A673 (cell line): ENCODE results near the gene PEX11G. TPM values are rescaled to one million over a fixed set of nuclear protein-coding genes. Genes with fewer than 3 reads are reported as not detected.

Source experiments
- BruUV-seq: library from RNA; stranded (reverse); fragments of 400-500 nt; replicated peaks from 2 replicates; lab custom pipeline; 2021; lab: Mats Ljungman, UMichigan
- CTCF ChIA-PET: fragments of 300-600 bp; sonication (Branson Sonifier 250); formaldehyde crosslinking; loops from one replicate; lab custom pipeline; 2022; ENCODE audit warnings: antibody characterized with exemption; lab: Charles Lee
- POLR2A ChIA-PET: fragments of 300-600 bp; sonication (Branson Sonifier 250); formaldehyde crosslinking; loops from one replicate; lab custom pipeline; 2022; ENCODE audit warnings: antibody characterized with exemption; ENCODE audit not compliant: low non-redundant PET; lab: Charles Lee
- DNase-seq: peaks from one replicate; pipeline ENCODE4 v3.0.0-alpha.2; 2015; ENCODE audit warnings: low spot score
- H3K27ac ChIP-seq: fragments of 200-600 bp; sonication (generic); 2 replicates; pipeline ENCODE4 v1.5.1; 2016; ENCODE audit warnings: mixed run types, low read depth, mild to moderate bottlenecking, mixed read lengths, antibody characterized with exemption, low read length; ENCODE audit not compliant: poor library complexity, severe bottlenecking
- H3K27me3 ChIP-seq: fragments of 200-600 bp; sonication (generic); replicated peaks from 2 replicates; pipeline ENCODE4 v1.6.1; 2017; ENCODE audit warnings: mixed run types, low read depth, mild to moderate bottlenecking, mixed read lengths, antibody characterized with exemption, low read length; ENCODE audit not compliant: insufficient read depth, poor library complexity
- H3K36me3 ChIP-seq: fragments of 200-600 bp; sonication (generic); 2 replicates; pipeline ENCODE4 v1.6.1; 2016; ENCODE audit warnings: mixed run types, mild to moderate bottlenecking, mixed read lengths, antibody characterized with exemption, low read length; ENCODE audit not compliant: insufficient read depth, poor library complexity, severe bottlenecking
- H3K4me1 ChIP-seq: fragments of 200-600 bp; sonication (generic); 2 replicates; pipeline ENCODE4 v1.6.1; 2017; ENCODE audit warnings: mixed run types, mild to moderate bottlenecking, mixed read lengths, antibody characterized with exemption, low read length; ENCODE audit not compliant: insufficient read depth, poor library complexity, severe bottlenecking
- H3K4me3 ChIP-seq: fragments of 200-600 bp; sonication (generic); 2 replicates; pipeline ENCODE4 v1.5.1; 2016; ENCODE audit warnings: low read depth, mixed run types, mild to moderate bottlenecking, mixed read lengths, low read length; ENCODE audit not compliant: poor library complexity, severe bottlenecking
- H3K9me3 ChIP-seq: fragments of 200-600 bp; sonication (generic); 2 replicates; pipeline ENCODE4 v1.6.1; 2016; ENCODE audit warnings: mixed run types, low read depth, mild to moderate bottlenecking, mixed read lengths, antibody characterized with exemption, low read length; ENCODE audit not compliant: poor library complexity, severe bottlenecking
- CTCF ChIP-seq: fragments of 300-800, 200-600 bp; sonication (generic); conservative IDR thresholded peaks from 2 replicates; pipeline ENCODE4 v1.5.1; 2017; ENCODE audit warnings: low read depth, mild to moderate bottlenecking, antibody characterized with exemption, low read length, moderate library complexity, mixed read lengths
- EZH2 ChIP-seq: fragments of 200-600 bp; sonication (generic); IDR thresholded peaks from 2 replicates; pipeline ENCODE4 v1.6.1; 2017; ENCODE audit warnings: borderline replicate concordance, low read depth, mild to moderate bottlenecking, mixed read lengths, antibody characterized with exemption, low read length; ENCODE audit not compliant: poor library complexity, severe bottlenecking
- intact Hi-C: fragments of 100-400 bp; cut with micrococcal nuclease; formaldehyde crosslinking; loops from one replicate; pipeline ENCODE4 v1.10.0; 2022; ENCODE audit not compliant: unreplicated experiment
- total RNA-seq: library from RNA; stranded (reverse); gene quantifications from 2 replicates; pipeline ENCODE4 v1.2.3, GENCODE V29; 2021

Gene PEX11G
- total RNA-seq, 1 experiment from 2014 or later = 1.1 TPM

- BruUV-seq = no TSS peak
- no peaks in the 10 kb centered on the region for H3K27me3 ChIP-seq
- ChIA-PET POLR2A (no interaction called here), CTCF (interaction anchor here (0.6 to 0.7 kb wide), 2 partner anchors 305 to 713 kb away, joined by 3 read pairs; no protein-coding TSS in a partner anchor)
- intact Hi-C loops = no loop called here
- no peaks in the 10 kb centered on the region for H3K4me1 ChIP-seq
- TF ChIP-seq EZH2 = no peak
- no peak for TF ChIP-seq CTCF
- no peaks in the 10 kb centered on the region for H3K9me3 ChIP-seq
- peaks cover 2% of the 10 kb centered on the region for H3K36me3 ChIP-seq
- no peak overlapping the region for H3K27ac ChIP-seq
- H3K4me3 ChIP-seq = no peak overlapping the region
- no peak for DNase-seq
Observed at GRCh38 chr19:7470540-7471305, 18.1 kb downstream of the PEX11G start.

GRCh38 chr19:7469669-7470285 is 19.1 kb downstream of the PEX11G start:
- Histone ChIP-seq H3K9me3 (no peaks in the 10 kb centered on the region), H3K4me3 (no peak overlapping the region), H3K27ac (no peak overlapping the region), H3K36me3 (peaks cover 2% of the 10 kb centered on the region), H3K27me3 (no peaks in the 10 kb centered on the region), H3K4me1 (no peaks in the 10 kb centered on the region)
- TF ChIP-seq CTCF (no peak), EZH2 (no peak)
- intact Hi-C loops = no loop called here
- ChIA-PET POLR2A (no interaction called here), CTCF (interaction anchor here (0.7 kb wide), 1 partner anchor 712 kb away, joined by 3 read pairs; no protein-coding TSS in a partner anchor)
- BruUV-seq = no TSS peak
- no peak for DNase-seq

GRCh38 chr19:7468840-7469239 is 20.0 kb downstream of the PEX11G start:
- Histone ChIP-seq H3K9me3 (no peaks in the 10 kb centered on the region), H3K4me3 (no peak overlapping the region), H3K27ac (no peak overlapping the region), H3K4me1 (no peaks in the 10 kb centered on the region), H3K36me3 (peaks cover 2% of the 10 kb centered on the region), H3K27me3 (no peaks in the 10 kb centered on the region)
- no peak for TF ChIP-seq EZH2
- no peak for TF ChIP-seq CTCF
- no TSS peak for BruUV-seq
- ChIA-PET POLR2A (no interaction called here), CTCF (no interaction called here)
- intact Hi-C loops = no loop called here
- no peak for DNase-seq
